ENCODE results near the gene SEC16A. TPM values are rescaled to one million over a fixed set of nuclear protein-coding genes. Genes with fewer than 3 reads are reported as not detected.

SEC16A gene
- polyA plus RNA-seq, 4 donors = 50.7 to 72.4 (median 60.7) TPM

DNA sequence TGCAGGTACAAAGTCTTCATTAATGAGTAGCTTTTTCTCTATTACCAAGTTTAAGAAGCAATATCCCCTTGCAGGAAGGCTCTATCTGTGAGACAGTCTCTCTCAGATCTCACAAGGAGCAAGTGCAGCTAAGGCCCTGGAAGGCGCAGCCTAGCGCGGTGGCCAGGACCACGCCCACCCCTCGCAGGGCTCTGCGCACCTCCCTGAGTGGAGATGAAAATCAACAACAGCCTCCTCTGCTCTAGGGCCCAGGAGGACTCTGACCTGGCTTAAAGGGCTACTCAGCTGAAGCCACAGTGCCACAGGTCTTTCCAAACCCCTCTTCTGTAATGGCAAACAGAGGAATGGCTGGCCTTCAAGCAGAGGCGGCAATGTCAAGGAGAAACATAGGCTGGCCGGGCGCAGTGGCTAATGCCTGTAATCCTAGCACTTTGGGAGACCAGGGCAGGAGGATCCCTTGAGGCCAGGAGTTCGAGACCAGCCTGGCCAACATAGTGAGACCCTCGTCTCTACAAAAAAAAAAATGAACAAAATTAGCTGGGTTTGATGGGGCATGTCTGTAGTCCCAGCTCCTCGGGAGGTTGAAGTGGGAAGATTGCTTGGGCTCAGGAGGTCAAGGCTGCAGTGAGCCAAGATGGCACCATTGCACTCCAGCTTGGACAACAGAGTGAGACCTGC, 11.9 kb downstream of the SEC16A start:
- DNase-seq (ENCODE audit: low read depth in 4 of 4, low spot score in 3 of 4) = no peak

DNA sequence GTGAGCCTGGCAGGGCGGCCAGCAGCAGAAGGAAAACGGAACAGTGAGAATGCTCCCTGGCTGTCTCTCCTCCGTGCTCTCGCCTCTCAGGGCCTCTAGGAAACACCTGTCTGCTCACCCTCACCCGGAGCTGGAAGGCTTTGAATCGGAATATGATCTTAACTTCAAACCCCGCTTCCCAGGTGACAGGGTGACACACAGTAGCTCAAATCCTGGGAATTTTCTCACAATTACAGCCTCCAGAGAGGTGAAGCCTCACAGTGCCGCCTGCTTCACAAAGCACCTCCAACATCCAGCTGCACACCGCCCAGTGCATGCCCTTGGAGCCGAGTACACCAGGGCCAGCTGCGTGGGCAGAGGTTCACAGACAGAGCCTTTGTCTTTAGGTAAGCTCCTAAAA, 12.5 kb downstream of the SEC16A start:
- DNase-seq (ENCODE audit: low read depth in 4 of 4, low spot score in 3 of 4) = no peak

DNA sequence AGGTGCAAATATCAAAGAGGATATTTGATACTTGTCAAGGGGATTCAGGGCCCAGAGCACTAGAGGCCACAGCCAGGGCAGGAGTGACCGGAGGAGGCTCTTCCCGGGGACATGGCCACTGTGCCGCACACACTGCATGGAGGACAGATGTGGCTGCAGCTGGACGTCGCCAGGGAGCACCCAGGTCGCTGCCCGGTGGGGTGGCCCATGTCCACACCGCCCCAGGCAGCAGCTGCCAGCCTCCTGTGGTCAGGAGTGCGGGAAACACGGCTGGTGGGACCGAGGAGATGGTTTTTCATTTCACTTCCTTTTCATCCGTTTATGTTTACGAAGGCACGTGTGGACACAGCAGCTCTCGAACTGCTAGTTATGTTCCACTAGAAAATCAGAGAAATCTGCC, 15.1 kb downstream of the SEC16A start:
- DNase-seq (ENCODE audit: low read depth in 4 of 4, low spot score in 3 of 4) = no peak

DNA sequence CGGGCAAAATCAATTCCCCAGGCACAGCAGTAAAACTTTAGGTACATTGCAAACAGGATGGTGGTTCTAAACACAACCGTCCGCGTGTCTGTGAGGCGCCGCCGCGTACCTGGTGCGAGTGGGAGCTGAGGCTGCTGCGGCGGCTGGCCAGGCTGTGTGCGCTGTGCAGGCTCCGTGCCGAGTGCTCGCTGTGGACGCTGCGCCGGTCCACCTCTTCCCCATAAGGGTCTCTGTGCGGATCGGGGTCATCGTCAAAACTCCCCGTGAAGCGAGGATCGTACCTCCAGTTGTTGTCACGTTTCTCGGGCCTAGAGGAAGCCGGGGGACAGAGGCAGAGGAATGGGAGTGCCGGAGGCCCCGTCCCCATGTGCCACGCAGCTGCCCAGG, 16.7 kb downstream of the SEC16A start:
- no peak for DNase-seq (ENCODE audit: low read depth in 4 of 4, low spot score in 3 of 4)

DNA sequence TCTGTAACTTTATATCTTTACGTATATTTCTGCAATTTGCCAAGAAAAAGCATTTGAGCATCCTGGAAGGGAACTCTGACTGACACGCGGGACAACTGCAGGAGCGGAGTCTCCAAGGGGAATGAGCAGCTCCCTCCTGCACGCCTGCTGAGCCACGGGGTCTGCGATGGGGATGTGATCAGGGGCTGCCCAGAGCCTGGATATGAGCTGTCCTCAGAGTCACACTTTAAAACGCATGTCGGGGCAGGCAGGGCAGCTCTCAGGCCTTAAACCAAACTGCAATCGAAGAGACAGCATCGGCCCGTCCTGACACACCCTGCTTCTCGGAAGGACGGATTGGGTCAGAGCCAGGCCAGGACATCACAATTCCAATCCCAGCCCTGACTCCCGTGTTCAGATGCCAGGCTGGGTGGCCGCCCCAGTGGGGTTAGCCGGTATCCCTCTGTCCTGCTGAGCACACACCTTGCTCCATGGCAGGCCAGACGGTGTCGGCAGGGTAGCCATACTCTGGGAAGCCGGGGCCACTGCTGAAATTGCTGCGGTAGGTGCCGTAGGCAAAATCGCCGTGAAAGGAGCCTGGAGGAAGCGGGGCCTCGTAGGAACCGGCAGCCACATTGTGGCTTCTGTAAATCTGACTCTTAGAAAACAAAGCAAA, 17.2 kb downstream of the SEC16A start:
- no peak for DNase-seq (ENCODE audit: low read depth in 4 of 4, low spot score in 3 of 4)

DNA sequence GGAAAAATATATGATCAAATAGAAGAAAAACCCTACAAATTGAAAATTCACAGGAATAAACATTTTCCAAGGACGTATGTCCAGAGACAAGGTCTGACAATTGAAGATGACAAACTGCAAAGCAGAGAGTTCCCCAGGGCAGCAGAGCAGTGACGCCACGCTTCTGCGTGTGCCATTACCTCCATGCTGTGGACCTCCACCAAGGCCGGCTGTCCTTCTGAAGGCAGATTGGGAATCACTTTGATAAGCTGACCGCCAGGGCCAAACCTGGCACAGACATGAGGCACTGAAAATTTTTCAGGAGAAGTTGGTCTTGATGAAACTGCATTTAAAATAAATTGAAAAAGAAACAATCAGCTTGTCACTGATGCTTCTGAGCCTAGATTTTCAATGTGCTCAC, 18.6 kb downstream of the SEC16A start:
- DNase-seq (ENCODE audit: low read depth in 4 of 4, low spot score in 3 of 4) = no peak

DNA sequence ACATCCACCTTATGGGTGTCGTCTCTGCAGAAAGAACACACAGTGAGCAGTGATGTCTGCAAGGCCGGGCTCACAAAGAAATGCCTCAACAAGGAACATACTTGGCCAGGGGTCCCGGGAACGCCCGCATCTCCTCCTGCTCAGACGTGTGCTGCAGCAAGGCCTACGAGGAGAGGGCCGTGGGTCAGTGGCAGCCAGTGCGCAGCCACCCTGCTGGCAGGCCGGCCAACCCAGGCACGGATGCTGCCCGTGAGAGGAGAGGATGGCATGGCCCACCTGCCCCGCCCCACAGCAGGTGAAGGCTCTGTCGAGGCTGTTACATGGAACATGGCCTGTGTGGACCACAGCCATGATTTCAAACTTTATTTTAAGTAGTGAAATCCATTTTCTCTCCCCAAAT, 19.3 kb downstream of the SEC16A start:
- DNase-seq (ENCODE audit: low read depth in 4 of 4, low spot score in 3 of 4) = no peak

DNA sequence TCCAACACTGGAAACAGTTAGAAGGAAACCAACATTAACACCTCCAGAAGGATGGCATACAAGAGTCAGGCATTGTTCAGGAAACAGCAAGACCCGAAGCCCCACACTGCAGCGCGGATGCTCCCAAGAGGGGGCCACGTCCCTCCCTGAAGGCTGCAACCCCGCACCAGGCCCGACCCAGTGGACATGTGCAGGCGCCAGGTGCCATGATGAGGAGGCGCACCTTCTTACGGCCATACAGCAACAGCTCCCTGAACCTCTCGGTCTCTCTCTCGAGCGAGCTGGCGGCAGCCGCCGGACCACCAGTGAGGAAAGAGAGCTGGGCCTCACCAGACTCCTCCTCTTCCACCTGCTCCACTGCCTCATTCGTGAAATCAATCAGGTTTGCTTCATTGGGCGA, 20.2 kb downstream of the SEC16A start:
- DNase-seq (ENCODE audit: low read depth in 4 of 4, low spot score in 3 of 4) = no peak

DNA sequence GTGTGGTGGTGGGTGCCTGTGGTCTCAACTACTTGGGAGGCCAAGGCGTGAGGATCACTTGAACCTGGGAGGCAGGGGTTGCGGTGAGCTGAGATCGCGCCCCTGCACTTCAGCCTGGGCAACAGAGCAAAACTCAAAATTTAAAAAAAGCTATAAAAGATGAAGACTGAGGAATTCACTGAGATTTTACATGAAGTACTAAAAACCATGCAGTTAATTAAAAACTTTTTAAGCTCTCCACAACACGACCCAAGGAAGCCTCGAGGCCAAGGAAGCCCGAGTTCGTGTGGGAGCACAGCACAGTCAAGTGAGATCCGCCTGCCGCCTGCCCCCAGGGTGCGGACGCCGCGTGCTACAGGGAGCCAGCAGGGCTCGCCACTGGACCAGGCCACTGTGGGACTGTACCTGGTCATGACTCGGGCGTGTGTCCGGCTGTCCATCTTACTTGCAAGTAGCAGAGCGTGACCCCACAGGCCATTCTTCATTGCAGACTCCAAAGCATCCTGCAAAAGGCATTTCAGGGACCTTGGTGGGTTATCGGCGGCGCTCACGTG, 22.0 kb downstream of the SEC16A start:
- no peak for DNase-seq (ENCODE audit: low read depth in 4 of 4, low spot score in 3 of 4)

DNA sequence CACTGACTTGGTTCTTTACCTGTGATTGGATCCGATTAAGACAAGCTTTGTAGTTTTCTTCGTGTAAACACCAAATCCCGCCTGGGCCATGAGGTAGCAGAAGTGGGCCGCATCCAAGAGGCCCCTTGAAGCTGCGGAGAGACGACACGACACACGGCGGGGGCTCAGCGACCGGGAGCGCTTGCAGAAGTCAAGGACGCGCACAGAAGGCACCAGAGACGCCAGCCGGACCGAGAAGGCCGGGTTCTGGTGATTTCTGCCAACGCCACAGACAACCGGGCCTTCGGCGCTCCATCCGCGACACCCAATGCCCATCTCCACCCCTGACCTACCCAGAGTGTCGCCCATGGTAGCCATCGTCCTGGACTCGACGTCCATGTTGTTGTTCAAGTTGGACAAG, 23.4 kb downstream of the SEC16A start:
- no peak for DNase-seq (ENCODE audit: low read depth in 4 of 4, low spot score in 3 of 4)

DNA sequence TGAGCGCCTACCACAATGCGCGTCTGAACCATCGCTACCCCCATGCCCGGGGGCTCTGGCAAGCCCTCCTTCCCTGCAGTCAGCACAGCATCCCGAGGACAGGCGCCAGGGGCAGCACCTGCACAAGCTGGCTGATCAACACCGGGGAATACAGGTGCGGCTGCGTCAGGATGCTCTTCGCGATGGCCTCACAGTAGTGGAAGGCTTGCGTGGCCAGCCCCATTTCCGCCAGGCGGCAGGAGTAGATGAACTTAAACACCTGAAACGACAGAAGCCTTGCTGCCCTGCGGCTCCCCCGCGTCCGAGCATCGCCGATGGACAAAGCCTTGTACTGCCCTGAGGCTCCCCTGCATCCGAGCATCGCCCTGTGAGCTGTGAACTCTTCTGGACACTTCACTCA, 25.5 kb downstream of the SEC16A start:
- no peak for DNase-seq (ENCODE audit: low read depth in 4 of 4, low spot score in 3 of 4)

DNA sequence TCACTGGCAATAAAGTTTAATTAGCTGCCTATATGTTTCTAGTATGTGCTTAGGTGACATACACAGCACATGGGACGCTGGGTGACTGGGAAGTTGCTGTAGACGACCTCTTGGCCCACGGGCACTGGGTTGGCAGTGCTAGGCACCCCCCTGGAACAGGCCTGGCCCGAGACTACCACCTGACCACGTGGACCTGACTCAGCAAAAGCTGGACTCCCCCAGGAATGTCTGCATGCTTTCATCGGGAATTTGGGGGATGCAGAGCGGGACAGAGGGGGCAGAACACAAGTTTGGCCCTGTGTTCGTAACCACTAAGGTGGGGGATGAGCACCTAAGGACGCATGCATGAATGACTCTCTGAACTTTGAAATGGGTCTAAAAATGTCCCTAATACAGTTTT, 26.6 kb downstream of the SEC16A start:
- DNase-seq (ENCODE audit: low read depth in 4 of 4, low spot score in 3 of 4) = no peak

DNA sequence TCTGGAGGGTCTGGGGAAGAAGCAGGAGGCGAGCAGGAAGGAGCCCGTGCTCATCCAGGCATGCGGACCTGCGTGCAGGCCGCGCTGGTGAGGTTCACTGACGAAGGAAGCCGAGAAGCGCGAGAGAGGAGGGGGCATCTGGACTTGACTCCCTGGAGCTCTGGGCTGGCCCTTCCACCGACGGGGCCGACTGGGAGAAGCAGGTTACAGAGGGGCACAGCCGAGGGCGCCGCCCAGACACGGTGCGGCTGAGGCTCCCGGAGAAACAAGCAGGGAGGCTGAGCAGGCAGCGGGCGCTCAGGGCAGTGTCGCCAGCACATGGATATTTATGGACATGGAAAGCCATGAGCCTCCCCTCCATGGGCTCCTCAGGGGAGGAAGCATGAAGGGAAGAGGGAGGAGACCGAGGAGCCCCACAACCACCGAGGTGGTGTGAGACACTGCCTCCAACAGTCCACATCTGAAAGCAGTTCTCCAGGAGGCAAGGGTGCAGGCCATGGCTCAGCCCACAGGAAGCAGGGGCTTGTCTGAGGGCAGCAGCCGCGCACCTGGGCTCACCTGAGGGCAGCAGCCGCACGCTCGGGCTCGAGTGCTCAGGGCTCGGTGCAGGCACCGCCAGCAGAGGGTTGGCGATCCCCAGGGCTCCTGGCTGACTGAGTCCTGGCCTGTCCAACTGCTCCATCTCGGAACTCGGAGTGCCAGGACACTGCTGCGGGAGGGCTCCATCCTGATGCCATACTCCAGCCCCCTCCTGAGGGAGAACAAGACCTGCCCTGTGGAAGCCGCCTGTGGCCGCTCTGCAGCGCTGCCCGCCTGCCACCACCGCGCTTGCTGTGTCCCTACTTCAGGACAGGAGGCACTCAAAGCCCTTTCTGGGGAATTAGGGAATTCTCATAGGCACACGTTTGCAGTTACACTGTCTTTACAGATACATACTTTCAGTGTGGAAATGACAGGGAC, 27.5 kb downstream of the SEC16A start:
- no peak for DNase-seq (ENCODE audit: low read depth in 4 of 4, low spot score in 3 of 4)

DNA sequence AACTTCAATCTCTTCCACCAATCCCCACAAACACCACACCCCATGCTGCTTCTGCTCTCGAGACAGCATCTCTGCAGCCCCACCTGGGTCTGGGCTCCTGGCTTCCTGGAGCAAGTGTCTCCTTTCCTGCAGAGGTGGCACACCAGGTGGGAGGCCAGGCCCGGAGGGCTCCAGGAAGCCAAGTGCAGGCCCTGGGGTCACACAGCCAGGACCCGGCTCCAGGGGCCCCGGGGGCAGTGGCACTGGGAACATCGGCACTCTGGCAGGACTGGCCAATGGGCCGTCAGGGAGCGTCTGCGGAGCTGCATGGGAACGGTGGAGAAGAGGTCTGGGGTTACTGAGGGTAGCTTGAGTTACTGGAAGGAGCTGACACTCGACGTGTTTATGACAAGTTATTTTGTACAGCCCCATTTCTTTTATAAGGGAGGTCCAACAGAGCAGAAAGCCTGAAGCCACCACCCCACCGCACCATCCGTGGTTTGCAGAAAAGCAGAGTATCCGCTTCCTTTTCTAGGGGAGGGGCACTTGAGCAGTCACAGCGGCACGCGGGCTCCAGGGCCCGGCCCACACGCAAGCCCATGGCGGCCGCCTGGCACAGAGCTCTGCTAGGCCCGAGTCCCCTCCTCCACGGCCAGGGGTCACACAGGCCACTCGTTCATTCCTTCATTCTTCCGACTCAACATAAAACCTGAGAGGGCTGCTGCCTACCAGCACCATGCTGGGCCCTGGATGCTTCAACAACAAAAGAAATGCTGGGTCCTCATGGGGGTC, 28.6 kb downstream of the SEC16A start:
- DNase-seq (ENCODE audit: low read depth in 4 of 4, low spot score in 3 of 4) = no peak

DNA sequence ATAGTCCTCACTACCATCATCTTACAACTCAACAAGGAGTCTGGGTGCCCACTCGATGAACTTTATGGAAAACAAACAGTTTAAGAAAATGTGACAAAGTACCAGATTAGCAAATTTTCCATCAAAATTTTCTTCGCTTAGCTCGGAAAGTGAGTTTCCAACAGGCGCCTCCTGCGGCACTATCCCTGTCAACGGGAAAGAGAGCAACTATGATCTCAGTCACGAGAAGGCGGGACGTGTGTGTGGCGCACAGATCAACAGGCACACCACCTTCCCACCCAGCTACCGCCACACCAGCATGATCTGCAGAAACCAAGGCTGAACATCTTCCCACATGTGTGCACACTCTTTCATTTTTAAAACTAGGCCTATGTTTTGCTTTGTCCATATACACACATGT, 29.5 kb downstream of the SEC16A start:
- no peak for DNase-seq (ENCODE audit: low read depth in 4 of 4, low spot score in 3 of 4)

DNA sequence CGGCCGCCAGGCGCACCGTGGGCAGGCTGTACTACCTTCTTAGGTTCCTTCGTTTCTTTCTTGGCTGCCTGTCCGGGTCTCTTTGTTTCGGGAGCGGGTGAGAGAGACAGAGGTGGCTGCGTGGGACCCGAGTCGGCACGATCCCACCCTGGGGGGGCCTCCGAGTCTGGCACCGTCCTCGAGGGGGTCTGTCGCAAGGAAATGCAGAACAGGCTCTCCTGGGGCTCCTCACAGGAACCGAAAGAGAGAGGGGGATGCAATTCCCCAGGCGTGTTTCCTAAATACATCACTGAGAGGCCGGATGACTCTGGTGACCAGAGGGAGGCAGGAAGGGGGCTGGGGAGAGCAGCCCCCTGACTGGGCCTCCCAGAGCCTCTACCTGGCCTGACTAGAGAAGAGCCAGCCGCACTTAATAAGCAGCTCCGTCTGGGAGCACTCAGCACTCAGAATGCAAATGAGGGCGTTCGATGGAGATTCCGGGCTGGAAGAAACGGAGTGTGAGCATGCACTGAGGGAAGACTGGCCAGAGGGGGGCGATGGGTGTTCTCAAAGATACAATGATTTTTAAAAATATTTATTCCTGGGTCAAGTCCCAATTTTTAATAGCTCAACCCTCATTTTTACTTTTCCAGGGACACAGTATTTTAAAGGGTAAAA, 31.5 kb downstream of the SEC16A start:
- DNase-seq (ENCODE audit: low read depth in 4 of 4, low spot score in 3 of 4) = no peak

DNA sequence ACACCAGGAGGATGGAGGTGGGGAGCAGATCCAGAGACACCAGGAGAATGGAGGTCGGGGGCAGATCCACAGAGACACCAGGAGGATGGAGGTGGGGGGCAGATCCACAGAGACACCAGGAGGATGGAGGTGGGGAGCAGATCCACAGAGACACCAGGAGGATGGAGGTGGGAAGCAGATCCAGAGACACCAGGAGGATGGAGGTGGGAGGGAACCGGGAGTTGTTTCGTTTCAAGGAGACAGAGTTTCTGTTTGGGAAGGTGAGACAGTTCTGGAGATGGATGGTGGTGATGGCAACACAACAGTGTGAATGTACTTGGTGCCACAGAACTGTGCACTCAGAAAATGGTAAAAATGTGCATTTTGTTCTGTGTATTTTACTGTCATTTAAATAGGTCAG, 34.2 kb downstream of the SEC16A start:
- DNase-seq (ENCODE audit: low read depth in 4 of 4, low spot score in 3 of 4) = no peak

DNA sequence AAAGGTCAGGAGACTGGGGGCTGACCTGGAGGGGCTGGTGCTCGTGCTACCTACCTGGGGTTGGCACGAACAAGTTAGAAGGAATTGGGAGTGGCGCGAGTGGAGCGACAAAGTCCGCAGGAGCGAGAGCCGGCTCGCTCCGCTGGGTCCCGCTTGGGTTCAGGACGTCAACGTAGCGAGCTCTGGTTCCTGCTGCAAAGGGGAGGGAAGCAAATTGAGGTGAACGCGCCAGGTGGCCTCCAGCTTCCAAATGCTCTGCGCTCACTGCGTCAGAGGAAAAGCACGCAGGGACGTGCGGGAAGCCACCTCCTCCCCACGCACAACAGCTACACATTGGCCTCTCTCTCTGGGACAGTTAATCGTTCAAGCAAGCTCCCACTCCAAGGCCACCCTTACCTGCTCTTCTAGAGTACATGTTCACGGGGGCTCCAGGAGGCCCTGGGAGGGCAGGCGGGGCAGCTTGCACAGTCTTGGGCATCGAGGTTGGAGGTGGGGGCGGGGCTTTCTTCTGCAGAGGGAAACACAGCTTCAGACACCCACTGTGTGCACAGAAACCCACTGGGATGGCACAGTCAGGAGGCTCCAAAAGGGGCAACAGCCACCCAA, 35.6 kb downstream of the SEC16A start:
- no peak for DNase-seq (ENCODE audit: low read depth in 4 of 4, low spot score in 3 of 4)

DNA sequence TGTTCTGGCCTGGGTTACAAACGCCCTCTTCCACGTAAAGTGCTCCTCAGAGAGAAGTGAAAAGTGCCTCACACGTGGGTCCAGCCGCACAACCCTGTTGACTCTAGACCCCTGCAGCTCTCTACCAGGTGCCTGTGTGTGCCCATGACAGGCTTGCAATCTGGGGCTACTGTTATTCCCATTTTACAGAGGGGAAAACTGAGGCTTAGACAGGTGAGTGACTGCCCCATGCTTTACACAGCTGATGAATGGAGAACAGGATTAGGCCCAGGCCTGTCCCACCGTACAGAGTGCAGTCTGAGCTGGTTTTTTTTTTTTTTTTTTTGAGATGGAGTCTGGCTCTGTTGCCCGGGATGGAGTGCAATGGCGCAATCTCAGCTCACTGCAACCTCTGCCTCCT, 37.0 kb downstream of the SEC16A start:
- DNase-seq (ENCODE audit: low read depth in 4 of 4, low spot score in 3 of 4) = no peak

DNA sequence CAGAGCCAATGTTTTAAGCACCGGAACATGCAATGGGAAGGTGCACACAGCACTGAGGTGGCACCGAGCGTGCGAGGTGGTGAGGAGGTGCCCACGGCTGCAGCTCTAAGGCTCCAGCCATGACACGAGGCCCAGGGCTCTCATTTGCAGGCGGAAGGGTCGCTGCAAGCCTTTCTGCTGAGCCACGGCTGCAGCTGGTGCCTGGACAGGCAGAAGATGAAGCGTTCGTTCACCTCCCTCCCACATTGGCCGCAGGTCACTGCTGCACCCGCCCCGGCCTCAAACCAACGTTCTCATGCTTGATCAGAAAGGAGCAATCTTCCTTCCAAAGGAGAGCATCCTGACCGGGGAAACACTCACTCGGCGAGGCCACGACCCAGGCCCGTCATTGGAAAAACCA, 38.7 kb downstream of the SEC16A start:
- no peak for DNase-seq (ENCODE audit: low read depth in 4 of 4, low spot score in 3 of 4)
